Measurements from ENCODE around the gene EDEM1. TPM values are rescaled to one million over a fixed set of nuclear protein-coding genes. Genes with fewer than 3 reads are reported as not detected.
A peak's percentile ranks its signal among the peaks of the same experiment; 100 is the strongest.

The EDEM1 gene
- total RNA-seq, 3 donors from 2014 or later (not counting 1 experiment from before 2014, with no cell fraction given) = 55.3 to 64.2 (median 59.9) TPM

DNA sequence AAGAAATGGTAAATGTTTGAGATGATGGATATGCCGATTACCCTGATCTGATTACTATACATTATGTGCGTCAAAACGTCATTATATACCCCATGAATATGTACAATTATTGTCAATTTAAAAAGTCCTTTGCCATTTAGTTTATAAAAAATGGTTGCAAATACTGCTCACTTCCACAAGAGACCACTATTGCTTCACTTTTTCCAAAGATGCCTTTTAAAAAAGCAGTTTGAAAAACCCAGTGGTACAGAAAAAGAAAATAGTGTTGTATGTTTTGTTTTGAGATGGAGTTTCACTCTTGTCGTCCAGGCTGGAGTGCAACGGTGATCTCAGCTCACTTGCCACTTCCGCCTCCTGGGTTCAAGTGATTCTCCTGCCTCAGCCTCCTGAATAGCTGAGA is 39.3 kb downstream of the EDEM1 start:
- Histone ChIP-seq H3K27ac (ENCODE audit: low read length) (no peak overlapping the region), H3K4me1 (ENCODE audit: control insufficient read depth, insufficient read depth, low read length) (no peaks in the 10 kb centered on the region), H3K36me3 (ENCODE audit: control insufficient read depth, insufficient read depth, low read length) (no peaks in the 10 kb centered on the region), H3K4me3 (ENCODE audit: low read length) (no peak overlapping the region), H3K27me3 (ENCODE audit: control insufficient read depth, insufficient read depth, low read length) (no peaks in the 10 kb centered on the region), H3K9me3 (ENCODE audit: control insufficient read depth, insufficient read depth, low read length) (no peaks in the 10 kb centered on the region)
- TF ChIP-seq, protein P1, sequence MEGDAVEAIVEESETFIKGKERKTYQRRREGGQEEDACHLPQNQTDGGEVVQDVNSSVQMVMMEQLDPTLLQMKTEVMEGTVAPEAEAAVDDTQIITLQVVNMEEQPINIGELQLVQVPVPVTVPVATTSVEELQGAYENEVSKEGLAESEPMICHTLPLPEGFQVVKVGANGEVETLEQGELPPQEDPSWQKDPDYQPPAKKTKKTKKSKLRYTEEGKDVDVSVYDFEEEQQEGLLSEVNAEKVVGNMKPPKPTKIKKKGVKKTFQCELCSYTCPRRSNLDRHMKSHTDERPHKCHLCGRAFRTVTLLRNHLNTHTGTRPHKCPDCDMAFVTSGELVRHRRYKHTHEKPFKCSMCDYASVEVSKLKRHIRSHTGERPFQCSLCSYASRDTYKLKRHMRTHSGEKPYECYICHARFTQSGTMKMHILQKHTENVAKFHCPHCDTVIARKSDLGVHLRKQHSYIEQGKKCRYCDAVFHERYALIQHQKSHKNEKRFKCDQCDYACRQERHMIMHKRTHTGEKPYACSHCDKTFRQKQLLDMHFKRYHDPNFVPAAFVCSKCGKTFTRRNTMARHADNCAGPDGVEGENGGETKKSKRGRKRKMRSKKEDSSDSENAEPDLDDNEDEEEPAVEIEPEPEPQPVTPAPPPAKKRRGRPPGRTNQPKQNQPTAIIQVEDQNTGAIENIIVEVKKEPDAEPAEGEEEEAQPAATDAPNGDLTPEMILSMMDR (IDR thresholded peaks at IDR 0.05) = no peak
- ATAC-seq (no peak), DNase-seq (peak in 1 of 2 donors; percentile 19)
- 38% methylated on average over 3 of the region's 6 CpGs for WGBS (ENCODE audit: insufficient coverage)
- Mint-ChIP-seq H3K36me3 (no peaks in the 10 kb centered on the region), H3K27ac (no peak overlapping the region), H3K9me3 (no peaks in the 10 kb centered on the region), H3K4me3 (no peak overlapping the region), H3K4me1 (peaks cover 0 to 4% of the 10 kb centered on the region in 2 donors), H3K27me3 (ENCODE audit: low read depth in 2 of 2) (peaks cover 0 to 3% of the 10 kb centered on the region in 2 donors)
- intact Hi-C loops (cut with micrococcal nuclease) = no loop called here

DNA sequence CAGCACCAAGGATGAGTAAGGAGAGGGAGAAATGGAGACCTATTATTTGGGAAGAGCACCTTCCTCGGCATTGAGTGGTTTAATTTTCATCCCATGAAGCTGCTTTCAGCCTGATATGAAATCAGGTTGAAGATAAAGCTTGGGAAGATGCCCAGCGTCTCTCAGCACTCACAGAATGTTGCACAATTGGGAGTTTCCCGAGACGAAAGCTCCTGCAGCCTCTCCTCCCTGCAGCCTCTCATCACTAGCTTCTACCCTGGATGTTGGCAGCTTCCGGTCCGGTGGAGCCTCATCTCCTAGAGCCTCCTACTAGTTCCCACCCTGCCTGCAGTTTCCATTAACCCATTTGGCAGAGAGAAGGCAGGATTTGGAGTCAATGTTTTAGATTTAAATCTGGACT is 40.3 kb downstream of the EDEM1 start:
- Mint-ChIP-seq H3K4me1 (no peaks in the 10 kb centered on the region), H3K36me3 (no peaks in the 10 kb centered on the region), H3K9me3 (no peaks in the 10 kb centered on the region), H3K4me3 (no peak overlapping the region), H3K27ac (no peak overlapping the region), H3K27me3 (ENCODE audit: low read depth in 2 of 2) (peaks cover 0 to 3% of the 10 kb centered on the region in 2 donors)
- Histone ChIP-seq H3K36me3 (ENCODE audit: control insufficient read depth, insufficient read depth, low read length) (no peaks in the 10 kb centered on the region), H3K27me3 (ENCODE audit: control insufficient read depth, insufficient read depth, low read length) (no peaks in the 10 kb centered on the region), H3K9me3 (ENCODE audit: control insufficient read depth, insufficient read depth, low read length) (no peaks in the 10 kb centered on the region), H3K27ac (ENCODE audit: low read length) (no peak overlapping the region), H3K4me3 (ENCODE audit: low read length) (no peak overlapping the region), H3K4me1 (ENCODE audit: control insufficient read depth, insufficient read depth, low read length) (no peaks in the 10 kb centered on the region)
- no peak for ATAC-seq
- TF ChIP-seq, protein P1 (IDR thresholded peaks at IDR 0.05) = no peak
- intact Hi-C loops (cut with micrococcal nuclease) = no loop called here
- WGBS (ENCODE audit: insufficient coverage) = 95% methylated on average over 4 of the region's 6 CpGs
- no peak for DNase-seq

DNA sequence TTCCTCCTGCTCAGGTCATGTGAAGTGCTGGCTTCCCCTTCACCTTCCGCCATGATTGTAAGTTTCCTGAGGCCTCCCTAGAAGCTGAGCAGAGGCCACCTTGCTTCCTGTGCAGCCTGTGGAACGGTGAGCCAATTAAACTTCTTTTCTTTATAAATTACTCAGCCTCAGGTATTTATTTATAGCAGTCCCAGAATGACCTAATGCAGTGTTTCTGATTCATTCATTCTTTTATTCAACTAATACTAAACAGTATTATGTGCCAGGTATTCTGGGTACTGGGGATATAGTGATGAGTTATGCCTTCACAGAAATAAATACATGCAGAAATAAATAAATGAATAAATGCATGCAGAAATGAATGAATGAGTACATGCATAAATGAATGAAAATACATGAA is 41.9 kb downstream of the EDEM1 start:
- ATAC-seq = no peak
- H3K9me3 ChIP-seq (ENCODE audit: control insufficient read depth, insufficient read depth, low read length) = no peaks in the 10 kb centered on the region
- Mint-ChIP-seq H3K27me3 (ENCODE audit: low read depth in 2 of 2) (peaks cover 0 to 3% of the 10 kb centered on the region in 2 donors), H3K4me1 (no peaks in the 10 kb centered on the region), H3K27ac (no peak overlapping the region), H3K4me3 (no peak overlapping the region), H3K36me3 (no peaks in the 10 kb centered on the region), H3K9me3 (no peaks in the 10 kb centered on the region)
- intact Hi-C loops (cut with micrococcal nuclease) = no loop called here
- 48% methylated on average over 2 of the region's 2 CpGs for WGBS (ENCODE audit: insufficient coverage)
- TF ChIP-seq, protein P1 (IDR thresholded peaks at IDR 0.05) = no peak
- no peaks in the 10 kb centered on the region for H3K36me3 ChIP-seq (ENCODE audit: control insufficient read depth, insufficient read depth, low read length)
- H3K4me1 ChIP-seq (ENCODE audit: control insufficient read depth, insufficient read depth, low read length) = no peaks in the 10 kb centered on the region
- H3K27ac ChIP-seq (ENCODE audit: low read length) = no peak overlapping the region
- H3K27me3 ChIP-seq (ENCODE audit: control insufficient read depth, insufficient read depth, low read length) = no peaks in the 10 kb centered on the region
- DNase-seq = no peak
- H3K4me3 ChIP-seq (ENCODE audit: low read length) = no peak overlapping the region

DNA sequence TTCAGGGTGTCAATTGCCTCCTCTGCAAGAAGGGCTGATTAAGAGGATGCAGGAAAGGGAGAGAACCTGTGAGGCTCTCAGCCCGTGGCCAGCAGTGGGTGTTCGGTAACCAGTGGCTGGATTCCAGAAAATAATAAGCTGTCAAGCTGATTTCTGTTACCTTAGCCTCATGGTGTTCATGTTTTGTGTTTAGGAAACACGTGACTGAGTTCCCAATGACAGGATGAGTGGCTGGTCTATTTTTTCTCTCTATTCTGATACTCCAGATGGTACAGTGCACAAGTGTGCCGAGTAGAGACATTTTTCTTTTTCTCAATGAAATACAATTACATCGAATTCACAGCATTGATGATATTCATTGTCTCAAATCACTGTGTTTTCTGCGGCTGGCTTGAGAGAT is 43.6 kb downstream of the EDEM1 start:
- Mint-ChIP-seq H3K4me1 (no peaks in the 10 kb centered on the region), H3K4me3 (no peak overlapping the region), H3K27me3 (ENCODE audit: low read depth in 2 of 2) (peaks cover 0 to 3% of the 10 kb centered on the region in 2 donors), H3K9me3 (no peaks in the 10 kb centered on the region), H3K36me3 (no peaks in the 10 kb centered on the region), H3K27ac (no peak overlapping the region)
- TF ChIP-seq, protein P1 (IDR thresholded peaks at IDR 0.05) = no peak
- no peak overlapping the region for H3K27ac ChIP-seq (ENCODE audit: low read length)
- ATAC-seq (no peak), DNase-seq (no peak)
- intact Hi-C loops (cut with micrococcal nuclease) = no loop called here
- H3K36me3 ChIP-seq (ENCODE audit: control insufficient read depth, insufficient read depth, low read length) = no peaks in the 10 kb centered on the region
- H3K27me3 ChIP-seq (ENCODE audit: control insufficient read depth, insufficient read depth, low read length) = no peaks in the 10 kb centered on the region
- H3K4me1 ChIP-seq (ENCODE audit: control insufficient read depth, insufficient read depth, low read length) = no peaks in the 10 kb centered on the region
- no peaks in the 10 kb centered on the region for H3K9me3 ChIP-seq (ENCODE audit: control insufficient read depth, insufficient read depth, low read length)
- WGBS (ENCODE audit: insufficient coverage) = 27% methylated on average over 4 of the region's 6 CpGs
- no peak overlapping the region for H3K4me3 ChIP-seq (ENCODE audit: low read length)
